DOHH2 (cell line): ENCODE results near the gene LALBA.

Experiments
- H3F3A ChIP-seq: fragments of 200-600 bp; sonication (generic), shearing (Covaris generic); 2 replicates; pipeline ENCODE4 v1.6.0; 2016; ENCODE audit warnings: antibody characterized with exemption, mild to moderate bottlenecking; ENCODE audit not compliant: control insufficient read depth, insufficient read depth
- H3K27ac ChIP-seq: fragments of 200-600 bp; sonication (generic); 2 replicates; pipeline ENCODE4 v1.5.1; 2014; ENCODE audit warnings: low read depth, mild to moderate bottlenecking, low read length, moderate library complexity
- H3K27me3 ChIP-seq: fragments of 200-600 bp; sonication (generic); 2 replicates; pipeline ENCODE4 v1.6.1; 2014; ENCODE audit warnings: mild to moderate bottlenecking, low read length, mixed read lengths; ENCODE audit not compliant: control insufficient read depth
- H3K36me3 ChIP-seq: fragments of 200-600 bp; sonication (generic); 2 replicates; pipeline ENCODE4 v1.6.1; 2014; ENCODE audit warnings: mild to moderate bottlenecking, low read length, moderate library complexity, mixed read lengths; ENCODE audit not compliant: control insufficient read depth
- H3K4me1 ChIP-seq: fragments of 200-600 bp; sonication (generic); 2 replicates; pipeline ENCODE4 v1.6.1; 2014; ENCODE audit warnings: mild to moderate bottlenecking, low read length, mixed read lengths; ENCODE audit not compliant: control insufficient read depth
- H3K4me2 ChIP-seq: fragments of 200-600 bp; sonication (generic); 2 replicates; pipeline ENCODE4 v1.6.0; 2014; ENCODE audit warnings: mild to moderate bottlenecking, low read length, moderate library complexity
- H3K4me3 ChIP-seq: fragments of 200-600 bp; sonication (generic); 2 replicates; pipeline ENCODE4 v1.5.1; 2014; ENCODE audit warnings: mild to moderate bottlenecking, low read length, mixed read lengths
- H3K79me2 ChIP-seq: fragments of 200-600 bp; sonication (generic); 2 replicates; pipeline ENCODE4 v1.6.1; 2014; ENCODE audit warnings: mild to moderate bottlenecking, low read length, mixed read lengths; ENCODE audit not compliant: control insufficient read depth
- H3K9me2 ChIP-seq: fragments of 200-600 bp; sonication (generic); replicated peaks from 2 replicates; pipeline ENCODE4 v1.6.1; 2014; ENCODE audit warnings: mild to moderate bottlenecking, low read length, mixed read lengths; ENCODE audit not compliant: control insufficient read depth
- H3K9me3 ChIP-seq: fragments of 200-600 bp; sonication (generic); 2 replicates; pipeline ENCODE4 v1.6.1; 2014; ENCODE audit warnings: antibody characterized with exemption, low read length, mixed read lengths; ENCODE audit not compliant: control insufficient read depth, insufficient read depth
- H4K20me1 ChIP-seq: fragments of 200-600 bp; sonication (generic); 2 replicates; pipeline ENCODE4 v1.6.0; 2014; ENCODE audit warnings: low read depth, mild to moderate bottlenecking, antibody characterized with exemption, low read length, moderate library complexity; ENCODE audit not compliant: control insufficient read depth, insufficient read depth
- CTCF ChIP-seq: fragments of 200-600 bp; sonication (generic); IDR thresholded peaks from one replicate; pipeline ENCODE4 v1.5.1; 2014; ENCODE audit warnings: antibody characterized with exemption, mild to moderate bottlenecking, low read depth, low read length; ENCODE audit not compliant: poor library complexity, severe bottlenecking
- EZH2phosphoT487 ChIP-seq: fragments of 200-600 bp; sonication (generic); IDR thresholded peaks from 2 replicates; pipeline ENCODE4 v1.6.1; 2017; ENCODE audit warnings: borderline replicate concordance, mild to moderate bottlenecking, antibody characterized with exemption, low read length, moderate library complexity, mixed read lengths

The LALBA gene

GRCh38 chr12:48613321-48613720, 43.5 kb upstream of the LALBA start:
- Histone ChIP-seq H3K4me3 (no peak overlapping the region), H3K9me3 (peaks cover 4% of the 10 kb centered on the region; the same call in 1 of the 2 replicates), H3K4me2 (no peak overlapping the region), H3K4me1 (no peaks in the 10 kb centered on the region), H3K27ac (no peak overlapping the region), H3F3A (no peaks in the 10 kb centered on the region), H3K79me2 (no peaks in the 10 kb centered on the region), H3K27me3 (peaks cover 8% of the 10 kb centered on the region), H3K9me2 (no peaks in the 10 kb centered on the region), H3K36me3 (no peaks in the 10 kb centered on the region), H4K20me1 (no peaks in the 10 kb centered on the region)
- no peak for TF ChIP-seq EZH2phosphoT487
- TF ChIP-seq CTCF: no peak

GRCh38 chr12:48602192-48602989, 32.5 kb upstream of the LALBA start:
- TF ChIP-seq CTCF: no peak
- no peak for TF ChIP-seq EZH2phosphoT487
- Histone ChIP-seq H3K9me2 (no peaks in the 10 kb centered on the region), H3K4me1 (no peaks in the 10 kb centered on the region), H4K20me1 (no peaks in the 10 kb centered on the region), H3K27ac (no peak overlapping the region), H3K36me3 (no peaks in the 10 kb centered on the region), H3K79me2 (no peaks in the 10 kb centered on the region), H3K4me2 (no peak overlapping the region), H3F3A (no peaks in the 10 kb centered on the region), H3K9me3 (no peaks in the 10 kb centered on the region), H3K4me3 (no peak overlapping the region), H3K27me3 (no peaks in the 10 kb centered on the region)

- H3K9me3 ChIP-seq: no peaks in the 10 kb centered on the region
- no peaks in the 10 kb centered on the region for H3K9me2 ChIP-seq
- no peaks in the 10 kb centered on the region for H3K4me1 ChIP-seq
- H3K4me2 ChIP-seq: no peak overlapping the region
- H3K36me3 ChIP-seq: no peaks in the 10 kb centered on the region
- no peak overlapping the region for H3K27ac ChIP-seq
- no peak for TF ChIP-seq CTCF
- TF ChIP-seq EZH2phosphoT487: no peak
- no peak overlapping the region for H3K4me3 ChIP-seq
- no peaks in the 10 kb centered on the region for H3K27me3 ChIP-seq
- H3K79me2 ChIP-seq: no peaks in the 10 kb centered on the region
- H4K20me1 ChIP-seq: no peaks in the 10 kb centered on the region
- no peaks in the 10 kb centered on the region for H3F3A ChIP-seq
These were observed 31.3 kb upstream of the LALBA start for GRCh38 chr12:48601013-48601756.
